SK-N-SH treated with all-trans-retinoic acid at 6 μM for 48 hours (cell line): ENCODE measurements around the gene USP15.

Experiments used
- ARNTL ChIP-seq: fragments of 450-650 bp; formaldehyde crosslinking; IDR thresholded peaks from 2 replicates; pipeline ENCODE4 v1.5.0; 2020; ENCODE audit warnings: low read depth, mild to moderate bottlenecking, moderate library complexity, borderline replicate concordance
- OSR1 ChIP-seq: fragments of 250-450 bp; sonication (Bioruptor Pico); IDR thresholded peaks from 2 replicates; pipeline ENCODE4 v1.8.0; 2022; ENCODE audit warnings: moderate library complexity, mild to moderate bottlenecking, inconsistent platforms
- PATZ1 ChIP-seq: fragments of 250-450 bp; sonication (Bioruptor Pico); IDR thresholded peaks from 2 replicates; pipeline ENCODE4 v1.8.0; 2020; ENCODE audit warnings: mild to moderate bottlenecking, moderate library complexity, borderline replicate concordance
- SNAI2 ChIP-seq: fragments of 250-450 bp; sonication (Bioruptor Pico); IDR thresholded peaks from 2 replicates; pipeline ENCODE4 v1.5.0; 2020; ENCODE audit warnings: mild to moderate bottlenecking, moderate library complexity
- TOX ChIP-seq: fragments of 250-450 bp; sonication (Bioruptor Pico); IDR thresholded peaks from 2 replicates; pipeline ENCODE4 v1.8.0; 2021; ENCODE audit warnings: mild to moderate bottlenecking, moderate library complexity, borderline replicate concordance
- TSHZ2 ChIP-seq: fragments of 250-450 bp; sonication (Bioruptor Pico); IDR thresholded peaks from 2 replicates; pipeline ENCODE4 v1.5.0; 2020; ENCODE audit warnings: mild to moderate bottlenecking, moderate library complexity
- ZC3H10 ChIP-seq: fragments of 250-450 bp; sonication (Bioruptor Pico); IDR thresholded peaks from 2 replicates; pipeline ENCODE4 v1.5.1; 2021; ENCODE audit warnings: mild to moderate bottlenecking, moderate library complexity
- ZFP30 ChIP-seq: fragments of 450-650 bp; formaldehyde crosslinking; IDR thresholded peaks from 2 replicates; pipeline ENCODE4 v1.5.0; 2022; ENCODE audit warnings: mild to moderate bottlenecking, moderate library complexity
- ZNF70 ChIP-seq: fragments of 450-650 bp; formaldehyde crosslinking; IDR thresholded peaks from 2 replicates; pipeline ENCODE4 v1.5.0; 2020; ENCODE audit warnings: mild to moderate bottlenecking, moderate library complexity
- TF ChIP-seq, protein P1 (sequence below): fragments of 250-450 bp; sonication (Bioruptor Pico); IDR thresholded peaks from 2 replicates; pipeline ENCODE4 v1.5.1; 2021; ENCODE audit warnings: mild to moderate bottlenecking, moderate library complexity

- no peak for TF ChIP-seq SNAI2
- no peak for TF ChIP-seq TOX
- no peak for TF ChIP-seq PATZ1 (CRISPR knock-in tag)
- TF ChIP-seq TSHZ2 (CRISPR knock-in tag) = no peak
- TF ChIP-seq OSR1 = no peak
- TF ChIP-seq ZNF70 (CRISPR knock-in tag) = no peak
- TF ChIP-seq ZC3H10 = no peak
- TF ChIP-seq ARNTL = no peak
- no peak for TF ChIP-seq ZFP30 (CRISPR knock-in tag)
- TF ChIP-seq, protein P1, sequence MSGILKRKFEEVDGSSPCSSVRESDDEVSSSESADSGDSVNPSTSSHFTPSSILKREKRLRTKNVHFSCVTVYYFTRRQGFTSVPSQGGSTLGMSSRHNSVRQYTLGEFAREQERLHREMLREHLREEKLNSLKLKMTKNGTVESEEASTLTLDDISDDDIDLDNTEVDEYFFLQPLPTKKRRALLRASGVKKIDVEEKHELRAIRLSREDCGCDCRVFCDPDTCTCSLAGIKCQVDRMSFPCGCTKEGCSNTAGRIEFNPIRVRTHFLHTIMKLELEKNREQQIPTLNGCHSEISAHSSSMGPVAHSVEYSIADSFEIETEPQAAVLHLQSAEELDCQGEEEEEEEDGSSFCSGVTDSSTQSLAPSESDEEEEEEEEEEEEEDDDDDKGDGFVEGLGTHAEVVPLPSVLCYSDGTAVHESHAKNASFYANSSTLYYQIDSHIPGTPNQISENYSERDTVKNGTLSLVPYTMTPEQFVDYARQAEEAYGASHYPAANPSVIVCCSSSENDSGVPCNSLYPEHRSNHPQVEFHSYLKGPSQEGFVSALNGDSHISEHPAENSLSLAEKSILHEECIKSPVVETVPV (CRISPR knock-in tag) = no peak
These were observed 25.1 kb downstream of the USP15 start for GRCh38 chr12:62285284-62285683.
